ENCODE results near the gene EIF2S3. TPM values are rescaled to one million over a fixed set of nuclear protein-coding genes. Genes with fewer than 3 reads are reported as not detected.

Gene EIF2S3
- total and polyA plus RNA-seq, 4 donors, result 62.5 to 249 (median 105) TPM

DNA sequence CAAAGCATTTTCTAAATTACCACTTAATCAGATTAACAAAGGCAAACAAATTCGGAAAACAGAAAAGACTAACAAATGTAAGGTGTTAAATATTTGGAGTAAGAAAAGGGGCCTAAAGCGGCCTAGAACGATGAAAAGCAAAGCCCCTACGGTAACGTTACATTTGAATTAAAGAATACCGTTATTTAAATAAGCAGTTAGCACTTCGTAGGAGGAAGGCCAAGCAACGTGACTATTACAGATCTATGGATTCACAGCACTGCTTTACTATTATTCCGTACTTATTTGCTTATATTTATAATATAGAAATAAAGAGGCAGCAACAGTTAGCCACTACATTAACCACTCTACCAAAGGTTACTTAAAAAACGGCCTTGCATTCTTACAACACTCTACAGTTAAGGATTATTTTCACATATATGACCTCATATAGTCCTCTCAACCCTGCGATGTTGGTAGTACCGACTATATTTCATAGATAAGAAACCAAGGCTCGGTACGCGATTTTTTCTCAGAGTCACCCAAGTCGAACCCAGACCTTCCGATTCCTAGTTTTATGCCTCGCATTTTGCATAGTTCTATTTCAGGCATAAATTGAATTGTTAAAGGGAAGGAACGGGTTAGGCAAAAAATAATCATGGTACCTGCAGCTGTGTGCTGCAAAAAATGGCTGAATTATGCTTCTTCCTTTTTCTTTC lies 30.6 kb upstream of the EIF2S3 start:
- Histone ChIP-seq H3K9me3 (ENCODE audit: control insufficient read depth in 4 of 4, insufficient read depth in 3 of 4, low read length in 3 of 4) (no peaks in the 10 kb centered on the region), H3K4me1 (ENCODE audit: control insufficient read depth in 5 of 5, insufficient read depth in 5 of 5, low read length in 5 of 5) (no peaks in the 10 kb centered on the region), H3K27me3 (ENCODE audit: control insufficient read depth in 3 of 3, insufficient read depth in 3 of 3, low read length in 2 of 3) (peaks cover 7 to 25% (median 11%) of the 10 kb centered on the region in 3 donors), H3K9ac (ENCODE audit: insufficient read depth in 1 of 2, low read length in 2 of 2) (peak overlapping the region; percentile 65 to 81), H3K4me3 (peak overlapping the region; percentile 70), H3K27ac (ENCODE audit: low read depth in 1 of 2, low read length in 1 of 2) (peak overlapping the region in 1 of 2 donors; percentile 97), H3K36me3 (ENCODE audit: control insufficient read depth in 4 of 4, insufficient read depth in 4 of 4, low read length in 4 of 4) (no peaks in the 10 kb centered on the region)
- TF ChIP-seq CTCF (IDR thresholded peaks at IDR 0.05; ENCODE audit: control extremely low read depth, extremely low read depth), result no peak
- ATAC-seq (ENCODE audit: insufficient read depth, low FRiP score) (no peak), DNase-seq (peak in 2 of 3 donors; percentile 47 to 58)
- WGBS, 2 donors, result 1 to 34% methylated on average over 19 of the region's 19 CpGs

DNA sequence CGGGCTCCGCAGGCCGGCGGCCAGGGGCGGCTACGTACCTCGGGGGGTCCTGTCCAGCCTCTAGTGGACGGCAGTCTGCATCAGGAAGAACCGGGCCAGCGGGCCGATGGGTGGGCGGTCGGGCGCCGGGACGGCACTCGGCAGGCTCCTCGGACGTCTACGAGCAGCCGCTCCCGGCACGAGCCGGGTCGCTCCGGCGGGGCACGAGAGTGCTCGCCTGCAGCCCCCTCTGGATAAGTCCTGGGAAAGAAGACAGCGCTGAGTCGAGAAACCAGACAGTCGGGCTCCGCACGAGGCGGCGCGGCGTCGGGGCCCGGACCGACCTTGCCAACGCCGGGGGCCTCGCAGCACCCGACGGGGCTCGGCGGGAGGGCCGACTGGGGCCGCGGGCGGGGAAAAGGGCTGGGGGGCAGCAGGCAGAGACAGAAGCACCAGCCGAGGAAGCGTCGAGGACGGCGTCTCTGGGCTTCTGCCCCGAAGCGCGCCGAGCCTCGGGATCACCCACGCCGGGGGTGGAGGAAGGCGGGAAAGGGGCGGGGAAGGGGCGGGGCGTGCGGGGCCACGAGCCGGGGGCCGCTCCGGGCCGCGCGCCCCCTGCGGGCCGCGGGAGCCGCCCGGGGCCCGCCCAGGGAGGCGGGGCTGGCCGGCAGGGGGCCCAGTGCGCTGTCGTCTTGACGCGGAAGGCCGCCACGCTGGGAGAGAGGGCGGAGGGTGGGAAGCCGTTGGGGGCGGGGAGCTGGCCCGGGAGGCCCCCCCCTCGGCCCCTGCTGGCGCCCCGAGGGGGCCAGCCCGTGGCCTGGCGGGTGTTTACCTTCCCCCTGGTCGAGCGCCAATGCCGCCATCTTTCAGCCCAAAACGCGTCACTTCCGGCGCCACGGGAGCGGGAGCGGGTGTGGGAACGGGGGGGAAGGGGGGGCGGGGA lies 29.7 kb upstream of the EIF2S3 start:
- H3K9me3 ChIP-seq (ENCODE audit: control insufficient read depth in 4 of 4, insufficient read depth in 3 of 4, low read length in 3 of 4), result no peaks in the 10 kb centered on the region
- peaks cover 7 to 22% (median 15%) of the 10 kb centered on the region in 3 donors for H3K27me3 ChIP-seq (ENCODE audit: control insufficient read depth in 3 of 3, insufficient read depth in 3 of 3, low read length in 2 of 3)
- no peak for TF ChIP-seq CTCF (IDR thresholded peaks at IDR 0.05; ENCODE audit: control extremely low read depth, extremely low read depth)
- H3K9ac ChIP-seq (ENCODE audit: insufficient read depth in 1 of 2, low read length in 2 of 2), result peak overlapping the region; percentile 65 to 81
- DNase-seq (peak; percentile 92 to 94 (median 94)), ATAC-seq (ENCODE audit: insufficient read depth, low FRiP score) (peak; percentile 92)
- 0 to 29% methylated on average over 14 to 111 of the region's 111 CpGs for WGBS, 2 donors
- H3K36me3 ChIP-seq (ENCODE audit: control insufficient read depth in 4 of 4, insufficient read depth in 4 of 4, low read length in 4 of 4), result no peaks in the 10 kb centered on the region
- H3K27ac ChIP-seq (ENCODE audit: low read depth in 1 of 2, low read length in 1 of 2), result peak overlapping the region; percentile 98 to 99
- H3K4me3 ChIP-seq, result peak overlapping the region; percentile 70
- H3K4me1 ChIP-seq (ENCODE audit: control insufficient read depth in 5 of 5, insufficient read depth in 5 of 5, low read length in 5 of 5), result no peaks in the 10 kb centered on the region

DNA sequence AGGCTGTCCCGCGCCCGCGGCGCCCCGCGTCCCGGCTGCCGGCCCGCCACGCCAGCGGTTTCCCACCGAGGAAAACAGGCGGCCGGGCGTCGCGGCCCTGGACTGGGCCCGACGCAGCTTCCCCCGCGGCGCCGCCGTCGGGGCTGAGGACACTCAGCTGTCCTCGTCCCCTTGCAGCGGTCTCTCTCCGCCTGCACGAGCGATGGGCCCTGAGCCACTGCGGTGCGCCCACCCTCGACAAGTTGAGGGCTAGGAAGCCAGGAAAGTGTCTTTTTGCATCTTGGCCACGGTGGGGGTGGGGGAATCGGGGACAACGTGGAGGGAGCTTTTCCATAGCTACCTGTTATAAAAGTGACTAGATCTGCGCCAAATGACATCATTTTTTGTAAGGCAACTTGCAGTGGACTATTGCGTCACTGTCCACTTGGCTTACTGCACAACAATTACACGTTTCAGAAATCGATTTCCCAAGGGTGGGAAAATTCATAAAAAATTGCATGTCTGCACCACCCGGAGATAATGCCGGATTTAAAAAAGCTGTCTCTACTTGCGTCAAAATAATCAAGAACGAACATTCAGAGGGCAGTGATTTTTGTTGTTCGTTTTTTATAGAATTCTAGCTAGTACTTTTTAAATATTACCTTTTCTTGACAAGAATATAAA lies 28.9 kb upstream of the EIF2S3 start:
- Histone ChIP-seq H3K4me1 (ENCODE audit: control insufficient read depth in 5 of 5, insufficient read depth in 5 of 5, low read length in 5 of 5) (no peaks in the 10 kb centered on the region), H3K27ac (ENCODE audit: low read depth in 1 of 2, low read length in 1 of 2) (peak overlapping the region; percentile 98 to 99), H3K4me3 (peak overlapping the region; percentile 55), H3K9me3 (ENCODE audit: control insufficient read depth in 4 of 4, insufficient read depth in 3 of 4, low read length in 3 of 4) (no peaks in the 10 kb centered on the region), H3K36me3 (ENCODE audit: control insufficient read depth in 4 of 4, insufficient read depth in 4 of 4, low read length in 4 of 4) (no peaks in the 10 kb centered on the region), H3K9ac (ENCODE audit: insufficient read depth in 1 of 2, low read length in 2 of 2) (peak overlapping the region; percentile 54 to 90), H3K27me3 (ENCODE audit: control insufficient read depth in 3 of 3, insufficient read depth in 3 of 3, low read length in 2 of 3) (peaks cover 7 to 25% (median 23%) of the 10 kb centered on the region in 3 donors)
- TF ChIP-seq CTCF (IDR thresholded peaks at IDR 0.05; ENCODE audit: control extremely low read depth, extremely low read depth), result no peak
- WGBS, 2 donors, result 0 to 31% methylated on average over 27 to 46 of the region's 46 CpGs
- DNase-seq (peak in 2 of 3 donors; percentile 74 to 80), ATAC-seq (ENCODE audit: insufficient read depth, low FRiP score) (peak; percentile 12)

Measured in lung (tissue), 12 donors.